Measurements from ENCODE around the gene THSD7B.

DNA sequence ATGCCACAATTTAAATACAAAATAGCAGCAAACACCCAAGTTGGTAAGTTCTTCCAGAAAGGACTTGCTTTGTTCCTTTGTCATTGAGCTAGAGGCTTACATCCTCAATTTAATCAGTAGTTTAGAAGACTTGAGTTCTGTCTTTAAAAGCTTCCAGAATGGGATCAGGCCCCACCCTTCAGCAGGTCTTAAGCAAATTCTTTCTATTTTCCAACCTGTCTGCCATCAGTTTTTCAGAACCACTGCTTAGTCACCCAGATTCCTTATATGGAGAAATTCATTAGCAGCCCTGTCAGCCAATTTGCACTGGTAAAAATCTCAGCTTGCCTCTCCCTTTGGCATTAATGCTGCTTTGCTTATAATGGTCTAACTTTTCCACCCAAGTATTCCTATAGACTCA lies 935.3 kb downstream of the THSD7B start:
- no peak for TF ChIP-seq CSDC2 (CRISPR knock-in tag; IDR thresholded peaks at IDR 0.05)
- no peak for TF ChIP-seq OSR1 (CRISPR knock-in tag; IDR thresholded peaks at IDR 0.05)
- TF ChIP-seq ZC3H10 (CRISPR knock-in tag; IDR thresholded peaks at IDR 0.05), result no peak
- no peak for TF ChIP-seq ZFP3 (CRISPR knock-in tag; IDR thresholded peaks at IDR 0.05)
- TF ChIP-seq, protein P1, sequence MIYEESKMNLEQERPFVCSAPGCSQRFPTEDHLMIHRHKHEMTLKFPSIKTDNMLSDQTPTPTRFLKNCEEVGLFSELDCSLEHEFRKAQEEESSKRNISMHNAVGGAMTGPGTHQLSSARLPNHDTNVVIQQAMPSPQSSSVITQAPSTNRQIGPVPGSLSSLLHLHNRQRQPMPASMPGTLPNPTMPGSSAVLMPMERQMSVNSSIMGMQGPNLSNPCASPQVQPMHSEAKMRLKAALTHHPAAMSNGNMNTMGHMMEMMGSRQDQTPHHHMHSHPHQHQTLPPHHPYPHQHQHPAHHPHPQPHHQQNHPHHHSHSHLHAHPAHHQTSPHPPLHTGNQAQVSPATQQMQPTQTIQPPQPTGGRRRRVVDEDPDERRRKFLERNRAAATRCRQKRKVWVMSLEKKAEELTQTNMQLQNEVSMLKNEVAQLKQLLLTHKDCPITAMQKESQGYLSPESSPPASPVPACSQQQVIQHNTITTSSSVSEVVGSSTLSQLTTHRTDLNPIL (CRISPR knock-in tag; IDR thresholded peaks at IDR 0.05; ENCODE audit: low read depth), result no peak
- TF ChIP-seq, protein P2, sequence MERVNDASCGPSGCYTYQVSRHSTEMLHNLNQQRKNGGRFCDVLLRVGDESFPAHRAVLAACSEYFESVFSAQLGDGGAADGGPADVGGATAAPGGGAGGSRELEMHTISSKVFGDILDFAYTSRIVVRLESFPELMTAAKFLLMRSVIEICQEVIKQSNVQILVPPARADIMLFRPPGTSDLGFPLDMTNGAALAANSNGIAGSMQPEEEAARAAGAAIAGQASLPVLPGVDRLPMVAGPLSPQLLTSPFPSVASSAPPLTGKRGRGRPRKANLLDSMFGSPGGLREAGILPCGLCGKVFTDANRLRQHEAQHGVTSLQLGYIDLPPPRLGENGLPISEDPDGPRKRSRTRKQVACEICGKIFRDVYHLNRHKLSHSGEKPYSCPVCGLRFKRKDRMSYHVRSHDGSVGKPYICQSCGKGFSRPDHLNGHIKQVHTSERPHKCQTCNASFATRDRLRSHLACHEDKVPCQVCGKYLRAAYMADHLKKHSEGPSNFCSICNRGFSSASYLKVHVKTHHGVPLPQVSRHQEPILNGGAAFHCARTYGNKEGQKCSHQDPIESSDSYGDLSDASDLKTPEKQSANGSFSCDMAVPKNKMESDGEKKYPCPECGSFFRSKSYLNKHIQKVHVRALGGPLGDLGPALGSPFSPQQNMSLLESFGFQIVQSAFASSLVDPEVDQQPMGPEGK (CRISPR knock-in tag; IDR thresholded peaks at IDR 0.05; ENCODE audit: borderline replicate concordance), result no peak
- no peak for TF ChIP-seq ZFP30 (CRISPR knock-in tag; IDR thresholded peaks at IDR 0.05)
- no peak for TF ChIP-seq ZNF8 (CRISPR knock-in tag; IDR thresholded peaks at IDR 0.05)
- TF ChIP-seq ARNTL (CRISPR knock-in tag; IDR thresholded peaks at IDR 0.05; ENCODE audit: borderline replicate concordance, low read depth), result no peak
- no peak for TF ChIP-seq RARB (CRISPR knock-in tag; IDR thresholded peaks at IDR 0.05)
- TF ChIP-seq, protein P3, sequence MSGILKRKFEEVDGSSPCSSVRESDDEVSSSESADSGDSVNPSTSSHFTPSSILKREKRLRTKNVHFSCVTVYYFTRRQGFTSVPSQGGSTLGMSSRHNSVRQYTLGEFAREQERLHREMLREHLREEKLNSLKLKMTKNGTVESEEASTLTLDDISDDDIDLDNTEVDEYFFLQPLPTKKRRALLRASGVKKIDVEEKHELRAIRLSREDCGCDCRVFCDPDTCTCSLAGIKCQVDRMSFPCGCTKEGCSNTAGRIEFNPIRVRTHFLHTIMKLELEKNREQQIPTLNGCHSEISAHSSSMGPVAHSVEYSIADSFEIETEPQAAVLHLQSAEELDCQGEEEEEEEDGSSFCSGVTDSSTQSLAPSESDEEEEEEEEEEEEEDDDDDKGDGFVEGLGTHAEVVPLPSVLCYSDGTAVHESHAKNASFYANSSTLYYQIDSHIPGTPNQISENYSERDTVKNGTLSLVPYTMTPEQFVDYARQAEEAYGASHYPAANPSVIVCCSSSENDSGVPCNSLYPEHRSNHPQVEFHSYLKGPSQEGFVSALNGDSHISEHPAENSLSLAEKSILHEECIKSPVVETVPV (CRISPR knock-in tag; IDR thresholded peaks at IDR 0.05), result no peak
- TF ChIP-seq ESRRG (CRISPR knock-in tag; IDR thresholded peaks at IDR 0.05), result no peak

Data from SK-N-SH treated with all-trans-retinoic acid at 6 μM for 48 hours (cell line).